GM21381 (cell line): Measurements from ENCODE around the gene LGI1.

Experiments
- ATAC-seq: cut with Tn5 transposase; IDR thresholded peaks from one replicate; pipeline ENCODE4 v1.9.1; 2021; ENCODE audit warnings: mild to moderate bottlenecking, moderate library complexity; ENCODE audit not compliant: unreplicated experiment

LGI1 gene

GRCh38 chr10:93754761-93755160, 3.0 kb upstream of the LGI1 start:
- ATAC-seq, result no peak

GRCh38 chr10:93755443-93756116, 2.2 kb upstream of the LGI1 start:
- no peak for ATAC-seq

- no peak for ATAC-seq
Observed at GRCh38 chr10:93756118-93756517, 1.6 kb upstream of the LGI1 start.

GRCh38 chr10:93757136-93757535, 600 bp upstream of the LGI1 start:
- ATAC-seq, result no peak

GRCh38 chr10:93758508-93758885, 761 bp downstream of the LGI1 start:
- no peak for ATAC-seq

- ATAC-seq, result no peak
Observed at GRCh38 chr10:93758891-93759410, 1.2 kb downstream of the LGI1 start.

- ATAC-seq, result no peak
Observed at GRCh38 chr10:93760490-93760889, 2.8 kb downstream of the LGI1 start.

- peak; percentile 74 for ATAC-seq
Observed at GRCh38 chr10:93762979-93763391, 5.2 kb downstream of the LGI1 start.

- ATAC-seq, result no peak
Observed at GRCh38 chr10:93766918-93767317, 9.2 kb downstream of the LGI1 start.

- no peak for ATAC-seq
Observed at GRCh38 chr10:93767724-93768399, 10.1 kb downstream of the LGI1 start.

- ATAC-seq, result no peak
Observed at GRCh38 chr10:93768892-93769291, 11.2 kb downstream of the LGI1 start.

- no peak for ATAC-seq
Observed at GRCh38 chr10:93771354-93771753, 13.6 kb downstream of the LGI1 start.

- ATAC-seq, result no peak
Observed at GRCh38 chr10:93773120-93773519, 15.4 kb downstream of the LGI1 start.

GRCh38 chr10:93773705-93774104, 16.0 kb downstream of the LGI1 start:
- ATAC-seq, result no peak

- no peak for ATAC-seq
Observed at GRCh38 chr10:93775356-93775755, 17.6 kb downstream of the LGI1 start.

- no peak for ATAC-seq
Observed at GRCh38 chr10:93777092-93777491, 19.4 kb downstream of the LGI1 start.

- no peak for ATAC-seq
Observed at GRCh38 chr10:93784059-93784458, 26.3 kb downstream of the LGI1 start.

GRCh38 chr10:93788413-93789208, 30.9 kb downstream of the LGI1 start:
- ATAC-seq, result no peak

GRCh38 chr10:93790439-93790838, 32.7 kb downstream of the LGI1 start:
- no peak for ATAC-seq

- no peak for ATAC-seq
Observed at GRCh38 chr10:93796167-93796566, 38.4 kb downstream of the LGI1 start.

- ATAC-seq, result no peak
Observed at GRCh38 chr10:93797825-93798224, 40.1 kb downstream of the LGI1 start.
